WI38 (cell line): ENCODE measurements around the gene SLBP.
"Not testable (repeated sequence)": the region's sequence is repeated elsewhere in the genome, so short reads cannot be mapped to it uniquely, and the experiment has no call there.

Source experiments
- H3K4me3 ChIP-seq: 2 replicates; pipeline ENCODE4 v1.5.1; 2011; ENCODE audit warnings: low read depth, mild to moderate bottlenecking, control low read depth, low read length
- CTCF ChIP-seq: IDR thresholded peaks from 2 replicates; pipeline ENCODE4 v1.5.1; 2012; ENCODE audit warnings: low read depth, mild to moderate bottlenecking, control low read depth, low read length

Gene SLBP

DNA sequence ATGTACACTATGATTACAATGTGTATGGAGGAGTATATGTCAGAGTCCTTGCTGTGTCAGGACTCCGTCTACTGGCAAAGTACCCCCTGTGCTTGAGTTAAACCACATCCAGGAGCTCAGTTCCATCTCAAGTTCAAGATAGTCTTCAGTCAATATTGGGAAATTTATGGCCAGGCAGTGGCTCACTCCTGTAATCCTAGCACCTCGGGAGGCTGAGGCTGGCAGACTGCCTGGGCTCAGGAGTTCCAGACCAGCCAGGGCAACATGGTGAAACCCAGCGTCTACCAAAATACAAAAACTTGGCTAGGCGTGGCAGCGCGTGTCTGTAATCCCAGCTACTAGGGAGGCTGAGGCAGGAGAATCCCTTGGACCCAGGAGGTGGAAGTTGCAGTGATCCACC, 5.8 kb downstream of the SLBP start:
- H3K4me3 ChIP-seq = no peak overlapping the region
- no peak for TF ChIP-seq CTCF

DNA sequence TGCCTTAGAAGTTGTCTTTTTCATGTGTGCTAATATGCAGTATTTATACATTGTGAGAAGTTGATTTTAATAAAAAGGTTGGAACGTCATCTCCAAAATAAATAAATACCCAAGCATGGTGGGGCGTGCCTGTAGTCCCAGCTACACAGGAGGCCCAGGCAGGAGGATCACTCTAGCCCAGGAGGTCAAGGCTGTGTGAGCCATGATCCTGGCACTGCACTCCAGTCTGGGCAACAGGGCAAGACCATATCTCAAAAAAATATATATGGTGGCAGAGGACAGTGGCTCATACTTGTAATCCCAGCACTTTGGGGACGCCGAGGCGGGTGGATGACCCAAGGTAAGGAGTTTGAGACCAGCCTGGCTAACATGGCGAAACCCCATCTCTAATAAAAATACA, 6.4 kb downstream of the SLBP start:
- TF ChIP-seq CTCF = no peak
- no peak overlapping the region for H3K4me3 ChIP-seq

- H3K4me3 ChIP-seq = no peak overlapping the region
- no peak for TF ChIP-seq CTCF
These were observed 8.3 kb downstream of the SLBP start for GRCh38 chr4:1703867-1704266.

- H3K4me3 ChIP-seq = not testable (repeated sequence)
These were observed 10.4 kb downstream of the SLBP start for GRCh38 chr4:1701671-1702070.

GRCh38 chr4:1695913-1696312, 16.2 kb downstream of the SLBP start:
- no peak overlapping the region for H3K4me3 ChIP-seq
- no peak for TF ChIP-seq CTCF

DNA sequence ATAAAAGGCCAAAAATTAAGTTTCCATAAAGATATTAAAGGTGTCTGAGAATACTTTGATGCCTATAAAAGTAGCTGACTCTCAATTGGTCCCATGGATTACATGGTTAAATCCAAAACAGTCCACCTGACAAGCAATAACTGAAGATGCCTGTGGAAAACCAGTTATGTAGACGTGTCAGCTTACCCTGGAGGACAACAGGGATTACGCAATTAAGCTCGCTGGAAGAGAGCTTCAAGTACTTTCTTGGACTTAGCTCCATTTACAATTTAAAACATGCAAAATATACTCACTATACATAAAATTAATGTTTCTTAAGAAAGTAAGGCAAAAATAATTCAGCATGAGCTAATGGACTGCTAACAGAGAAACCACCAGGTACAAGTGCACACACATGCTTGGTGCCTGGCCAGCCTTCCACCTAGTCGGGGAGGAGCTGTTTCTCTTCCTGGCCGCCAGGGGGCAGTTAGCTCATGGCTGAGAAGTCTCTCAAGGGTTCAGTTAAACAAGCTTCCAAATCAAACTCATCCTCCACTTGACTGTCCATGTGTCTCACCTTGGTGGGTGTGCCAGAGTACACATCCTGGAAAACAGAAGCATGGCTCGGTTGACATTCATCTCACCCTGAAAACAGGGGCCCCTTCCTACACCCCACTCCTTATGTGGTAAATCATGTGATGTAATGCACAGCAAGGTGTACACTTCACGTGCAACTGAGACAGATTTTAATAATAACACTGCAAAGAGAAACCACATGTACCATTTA, 18.8 kb downstream of the SLBP start:
- TF ChIP-seq CTCF = peak; percentile 96
- no peak overlapping the region for H3K4me3 ChIP-seq

DNA sequence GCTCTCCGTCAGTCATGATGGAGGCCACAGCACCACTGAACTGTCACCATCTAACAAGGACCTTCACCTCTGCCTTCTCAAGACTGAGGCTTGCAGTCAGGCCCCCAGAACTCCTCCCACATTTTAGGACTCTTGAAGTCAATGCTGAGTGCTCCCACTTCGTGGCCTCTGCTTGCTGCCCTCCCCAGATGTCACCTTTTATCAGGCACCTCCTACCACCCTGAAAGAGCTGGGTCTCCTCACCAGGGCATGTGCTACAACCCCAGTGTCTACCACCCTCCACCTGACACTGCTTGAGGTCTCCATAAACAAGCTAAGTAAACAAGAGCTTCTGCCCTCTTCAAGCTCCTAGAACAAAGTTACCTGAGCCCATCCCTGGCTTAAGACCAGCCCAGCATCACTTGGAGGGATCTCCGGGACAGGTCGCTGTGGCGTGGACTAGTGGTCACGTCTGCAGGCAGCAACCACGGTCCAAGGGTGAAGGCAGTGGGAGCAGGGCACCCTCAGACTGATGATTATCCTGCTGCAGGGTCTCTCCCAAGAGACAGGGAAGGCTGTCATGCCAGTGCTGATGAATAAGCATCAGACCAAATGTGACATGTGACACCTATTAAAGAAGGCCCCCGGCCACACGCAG, 20.3 kb downstream of the SLBP start:
- no peak overlapping the region for H3K4me3 ChIP-seq
- TF ChIP-seq CTCF = no peak
